Measurements from ENCODE around the gene SLCO3A1.

The SLCO3A1 gene

DNA sequence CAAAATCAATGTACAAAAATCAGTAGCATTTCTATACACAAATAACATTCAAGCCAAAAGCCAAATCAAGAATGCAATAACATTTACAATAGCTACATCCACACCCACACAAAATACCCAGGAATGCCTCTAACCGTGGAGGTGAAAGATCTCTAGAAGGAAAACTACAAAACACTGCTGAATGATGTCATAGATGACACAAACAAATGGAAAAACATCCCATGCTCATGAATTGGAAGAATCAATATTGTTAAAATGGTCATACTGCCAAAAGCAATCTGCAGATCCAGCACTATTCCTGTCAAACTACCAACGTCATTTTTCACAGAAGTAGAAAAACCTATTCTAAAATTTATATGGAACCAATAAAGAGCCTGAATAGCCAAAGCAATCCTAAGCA lies 143.7 kb downstream of the SLCO3A1 start:
- no peak overlapping the region for H3K4me3 ChIP-seq (ENCODE audit: low read depth, low read length)

DNA sequence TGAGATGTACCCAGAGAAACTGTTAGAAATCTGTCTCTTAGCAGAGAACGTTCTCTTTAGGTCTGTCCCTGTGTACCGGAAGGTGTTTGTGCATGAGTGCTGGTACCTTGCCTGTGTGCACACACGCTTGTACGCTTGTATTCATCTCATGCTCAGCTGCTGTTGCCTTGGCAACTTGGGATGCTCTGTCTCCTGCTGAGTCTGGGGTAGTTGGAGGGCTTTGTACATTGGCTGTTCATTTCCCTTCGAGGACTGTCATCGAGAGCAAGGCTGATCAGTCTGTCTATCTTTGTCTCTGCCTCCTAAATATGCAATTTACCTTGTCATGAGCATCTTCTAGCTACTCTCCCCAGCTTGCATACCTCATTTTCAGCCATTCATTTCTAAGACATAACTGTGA lies 147.2 kb downstream of the SLCO3A1 start:
- no peak overlapping the region for H3K4me3 ChIP-seq (ENCODE audit: low read depth, low read length)

DNA sequence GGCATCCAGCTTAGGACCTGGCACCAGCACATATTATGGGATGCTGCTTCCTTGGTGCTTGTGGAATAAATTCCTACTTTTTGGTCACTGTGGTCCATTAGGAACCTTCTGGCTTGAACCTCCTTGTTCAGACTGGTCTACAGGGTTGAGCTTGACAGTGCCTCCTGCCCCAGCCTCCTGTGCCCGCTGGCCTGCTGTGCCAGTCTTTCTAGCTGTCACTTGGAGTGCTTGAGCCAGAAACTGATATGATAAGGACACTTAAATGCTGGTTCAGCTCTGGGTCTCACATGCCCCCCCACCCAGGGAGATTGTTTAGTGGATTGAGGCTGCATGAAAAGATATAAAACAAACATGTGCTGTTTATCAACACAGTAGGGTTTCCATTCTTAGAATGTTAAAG lies 147.8 kb downstream of the SLCO3A1 start:
- no peak overlapping the region for H3K4me3 ChIP-seq (ENCODE audit: low read depth, low read length)

DNA sequence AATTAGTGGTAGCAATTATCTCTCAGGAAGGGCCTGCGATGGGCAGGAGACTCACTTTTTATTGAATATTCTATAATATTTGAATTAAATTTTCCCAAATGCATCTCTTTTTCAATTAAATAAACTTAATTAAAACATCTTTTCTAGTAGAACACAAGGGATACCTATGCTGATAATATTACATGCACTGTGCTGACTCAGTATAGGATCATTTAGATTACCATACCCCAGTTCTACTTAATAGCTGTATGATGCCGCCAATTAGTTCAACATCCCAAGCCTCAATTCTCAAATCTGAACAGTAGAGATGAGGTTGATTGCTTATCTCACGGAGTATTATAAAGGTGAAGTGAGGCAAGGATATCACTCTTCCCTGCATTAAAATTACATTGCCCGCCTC lies 149.2 kb downstream of the SLCO3A1 start:
- H3K4me3 ChIP-seq (ENCODE audit: low read depth, low read length): no peak overlapping the region

DNA sequence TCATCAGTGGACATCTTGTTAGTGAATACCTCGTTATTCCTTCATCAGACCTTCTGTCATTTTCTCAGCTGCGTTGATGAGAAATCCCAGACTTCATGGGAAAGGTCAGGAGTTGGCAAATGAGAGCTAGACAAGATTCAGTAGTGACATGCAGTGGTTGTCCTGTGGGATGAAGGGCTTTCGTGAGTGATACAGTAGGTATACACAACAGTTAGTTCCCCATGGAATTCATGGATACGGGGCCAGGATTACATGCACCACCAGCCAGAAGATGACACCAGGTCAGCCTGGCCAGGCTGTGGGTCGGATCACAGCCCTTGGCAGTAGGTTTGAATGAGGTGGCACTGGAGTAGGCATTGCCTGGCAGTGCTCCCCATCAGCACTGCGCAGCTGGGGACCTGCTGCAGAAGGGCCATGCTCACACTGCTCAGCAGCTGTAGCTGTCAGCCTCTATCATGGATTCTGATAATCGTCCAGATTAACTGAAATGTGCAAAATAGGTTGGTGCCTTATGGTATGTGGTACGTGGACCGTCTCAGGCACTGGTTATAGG lies 150.1 kb downstream of the SLCO3A1 start:
- H3K4me3 ChIP-seq (ENCODE audit: low read depth, low read length): no peak overlapping the region

DNA sequence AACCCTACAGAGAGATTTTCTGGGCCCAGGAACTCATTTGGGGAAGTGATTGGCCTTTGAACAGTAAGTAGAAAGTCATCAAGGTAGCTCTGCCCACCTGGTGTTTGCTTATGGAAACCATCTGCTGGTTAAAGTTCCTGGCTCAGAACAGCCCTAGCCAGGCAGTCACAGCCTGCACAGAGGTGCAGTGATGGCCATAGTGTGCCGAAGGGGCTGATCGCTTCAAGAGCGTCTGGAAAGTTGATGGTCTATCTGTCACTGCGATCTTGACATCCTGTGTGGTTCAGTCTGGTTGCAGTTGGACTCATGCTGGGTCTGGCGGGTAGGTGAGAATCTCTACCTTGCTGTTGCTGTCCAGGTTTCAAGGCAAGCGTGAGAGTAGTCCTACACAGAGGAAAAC lies 151.6 kb downstream of the SLCO3A1 start:
- no peak overlapping the region for H3K4me3 ChIP-seq (ENCODE audit: low read depth, low read length)

DNA sequence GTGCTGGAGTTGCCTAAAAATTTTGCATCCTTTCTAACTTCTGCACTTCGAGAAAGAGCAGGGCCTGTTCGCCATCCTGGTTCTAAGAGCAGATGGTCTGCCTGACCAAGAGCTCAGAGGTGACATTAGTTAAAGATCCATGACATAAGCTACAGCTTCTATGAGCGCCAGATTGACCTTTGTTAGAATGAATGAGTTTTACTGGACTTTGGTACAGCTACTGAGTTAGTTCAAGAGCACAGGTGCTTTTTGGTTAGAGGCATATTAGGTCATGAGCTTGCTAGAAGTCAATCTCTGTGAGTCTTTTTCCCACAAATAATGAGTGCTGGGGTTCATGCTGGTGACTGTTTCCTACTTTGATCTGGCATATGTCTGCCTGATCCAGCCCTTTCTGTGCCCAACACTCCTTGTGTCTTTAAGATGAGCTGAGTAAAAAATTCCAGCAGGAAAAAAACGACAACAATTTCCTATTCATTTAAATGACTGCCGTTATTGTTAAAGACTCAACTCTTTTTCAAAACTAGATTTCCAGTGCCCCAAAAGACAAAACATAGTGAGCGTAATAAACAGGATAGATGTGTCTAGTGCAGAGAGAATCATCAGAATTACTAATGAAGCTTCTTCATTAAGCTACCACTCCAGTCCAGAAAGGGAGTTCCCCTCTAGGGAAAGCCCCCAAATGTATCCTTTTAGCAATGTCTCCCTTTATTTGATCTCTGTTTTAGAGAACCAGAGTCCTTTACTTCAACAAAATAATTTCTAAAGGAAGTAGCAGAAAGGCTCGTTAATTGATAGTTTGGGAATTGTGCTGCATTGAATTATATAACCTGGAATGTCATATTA lies 152.9 kb downstream of the SLCO3A1 start:
- no peak overlapping the region for H3K4me3 ChIP-seq (ENCODE audit: low read depth, low read length)

DNA sequence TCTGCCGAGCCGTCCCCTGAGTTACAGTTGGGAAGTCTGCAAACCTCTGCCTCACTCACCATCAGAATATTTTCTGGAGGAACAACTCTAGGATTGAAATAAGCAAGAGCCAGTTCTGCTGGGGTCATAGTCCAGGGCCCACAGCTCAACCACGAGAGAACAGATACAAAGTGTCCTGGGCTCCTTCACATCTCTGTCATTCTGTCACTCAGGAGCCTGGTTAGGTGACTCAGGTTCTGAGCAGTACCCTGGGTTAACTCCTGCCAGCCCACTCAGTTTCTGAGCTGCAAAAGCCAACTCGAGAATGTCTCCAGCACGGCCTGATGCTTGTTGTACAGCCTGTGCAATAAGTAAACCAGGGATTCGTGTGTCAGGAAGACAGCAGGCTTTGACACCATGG lies 155.7 kb downstream of the SLCO3A1 start:
- H3K4me3 ChIP-seq (ENCODE audit: low read depth, low read length): no peak overlapping the region

DNA sequence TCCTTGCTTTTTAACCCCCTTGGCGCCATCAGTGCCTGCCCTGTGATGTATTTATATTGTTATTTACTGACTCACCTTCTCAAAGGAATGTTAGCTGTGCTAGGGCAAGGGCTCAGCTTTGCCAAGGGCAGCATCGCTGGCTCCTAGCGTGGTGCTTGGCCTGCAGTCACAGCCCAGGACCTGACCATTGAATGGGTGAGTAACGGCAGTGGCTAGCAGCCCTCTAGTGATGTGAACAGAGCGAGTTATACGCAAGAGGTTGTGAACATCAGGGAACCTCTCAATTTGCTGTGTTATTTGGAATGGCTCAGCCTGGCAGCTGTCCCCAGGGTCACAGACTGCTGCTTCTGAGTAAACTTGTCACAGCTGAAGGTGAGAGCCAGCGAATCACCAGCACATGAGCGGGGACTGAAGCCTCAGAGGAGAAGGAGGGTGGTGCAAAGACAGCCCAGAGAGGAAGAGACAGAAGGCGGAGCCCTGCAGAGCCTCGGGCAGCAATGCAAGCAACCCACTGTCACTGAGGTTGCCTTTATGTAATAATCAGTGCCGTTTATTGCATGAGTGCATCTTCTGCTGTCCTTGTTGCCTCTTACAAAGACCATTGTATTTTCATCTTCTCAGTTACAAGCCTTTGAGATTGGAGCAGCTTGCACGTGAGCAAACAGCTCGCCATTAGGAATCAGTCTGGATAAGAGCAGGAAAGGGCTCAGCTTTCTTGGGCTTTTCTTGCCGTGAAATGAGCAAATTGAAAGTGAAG lies 158.3 kb downstream of the SLCO3A1 start:
- no peak overlapping the region for H3K4me3 ChIP-seq (ENCODE audit: low read depth, low read length)

DNA sequence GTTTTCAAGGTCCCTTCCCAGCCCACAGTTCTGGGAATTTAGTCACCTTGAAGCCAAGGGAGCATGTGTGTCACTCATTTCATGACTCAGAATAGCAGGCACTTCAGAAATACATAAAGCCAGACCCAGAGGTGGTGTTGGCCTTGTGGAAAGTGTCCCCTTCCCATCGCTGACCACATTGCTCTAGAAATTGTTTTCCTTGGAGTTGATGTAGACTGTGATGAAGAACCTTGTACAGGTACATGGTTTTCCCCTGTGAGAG lies 158.8 kb downstream of the SLCO3A1 start:
- H3K4me3 ChIP-seq (ENCODE audit: low read depth, low read length): no peak overlapping the region

DNA sequence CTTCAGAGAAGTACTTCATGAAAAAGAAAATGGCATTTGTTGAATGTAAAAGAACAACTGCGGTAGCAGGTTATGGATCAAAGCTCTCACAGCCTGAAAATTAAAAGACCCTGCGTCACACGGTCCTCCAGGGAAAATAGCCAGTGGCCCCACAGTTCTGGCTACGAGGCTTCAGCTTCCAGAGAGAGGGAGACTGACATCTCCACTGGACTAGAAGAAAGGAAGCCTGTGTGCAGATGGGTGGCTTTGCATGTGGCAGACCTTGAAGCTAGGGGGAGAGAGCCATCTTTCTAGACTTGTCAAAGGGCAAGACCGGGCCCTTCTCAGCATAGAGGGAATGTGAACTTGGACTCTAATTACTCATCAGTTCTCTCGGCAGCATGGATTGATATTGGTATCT lies 159.4 kb downstream of the SLCO3A1 start:
- H3K4me3 ChIP-seq (ENCODE audit: low read depth, low read length): no peak overlapping the region

DNA sequence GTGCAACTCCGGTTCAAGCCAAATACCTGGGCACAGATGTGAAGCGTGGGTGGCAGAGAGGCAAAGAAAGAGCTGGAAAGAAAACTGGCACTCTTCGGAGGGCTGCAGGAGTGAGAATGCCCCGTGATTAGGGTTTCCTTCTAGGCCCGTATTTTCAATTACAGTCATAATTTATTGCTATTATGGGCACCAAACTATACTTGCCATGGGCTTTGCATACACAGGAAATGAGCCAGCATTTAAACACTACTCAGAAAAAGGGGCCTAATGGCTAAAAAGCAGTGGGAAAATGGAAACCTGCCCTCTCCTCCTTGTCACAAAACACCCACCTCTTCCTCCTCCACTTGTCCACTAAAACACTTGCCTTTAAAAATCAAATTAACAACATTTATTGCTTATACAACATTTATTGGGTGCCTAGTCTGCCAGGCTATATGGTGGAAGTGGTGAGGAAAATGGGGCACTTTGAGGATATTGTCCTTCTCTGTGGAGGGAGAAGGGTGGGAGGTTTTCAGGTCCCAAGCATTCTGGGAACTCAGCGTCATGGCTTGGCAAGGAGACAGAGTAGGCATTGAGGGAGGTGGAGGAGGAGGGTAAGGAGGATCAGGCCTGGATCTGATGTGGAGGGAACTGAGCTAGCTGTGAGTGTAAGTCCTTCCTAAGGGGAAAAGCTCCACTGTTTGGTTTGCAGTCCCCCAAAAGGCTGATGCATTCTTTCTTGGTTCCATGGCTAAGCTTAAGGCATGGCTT lies 160.9 kb downstream of the SLCO3A1 start:
- no peak overlapping the region for H3K4me3 ChIP-seq (ENCODE audit: low read depth, low read length)

DNA sequence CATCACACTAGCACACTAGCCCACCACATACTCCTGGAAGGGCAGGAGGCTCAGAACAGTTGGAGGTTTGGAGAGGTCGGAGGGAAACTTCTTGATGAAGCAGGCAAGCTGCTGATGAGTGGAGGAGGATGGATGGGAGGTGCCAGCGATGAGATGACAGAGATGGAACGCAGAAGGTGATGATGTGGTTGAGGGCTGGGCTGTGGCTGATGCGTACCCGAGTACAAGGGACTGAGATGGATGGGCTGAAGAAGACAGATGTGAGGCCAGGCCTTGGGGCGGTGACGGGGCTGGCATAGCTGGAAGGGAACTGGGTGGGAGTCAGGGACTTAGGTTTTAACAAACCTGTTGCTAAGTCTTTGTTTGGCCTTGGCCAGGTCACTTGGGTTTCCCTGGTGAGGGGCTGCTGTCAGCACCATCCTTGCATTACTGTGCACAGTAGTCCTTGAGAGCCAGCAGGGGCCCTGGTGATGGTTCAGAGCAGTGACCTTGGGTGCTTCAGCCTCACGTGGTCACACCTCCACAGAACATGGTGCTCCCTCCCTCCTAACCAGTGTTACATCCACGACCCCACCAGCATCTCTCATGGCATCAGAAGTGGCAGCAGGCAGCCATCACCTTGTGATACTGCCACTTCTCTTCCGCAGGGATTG lies 164.5 kb downstream of the SLCO3A1 start:
- H3K4me3 ChIP-seq (ENCODE audit: low read depth, low read length): no peak overlapping the region

DNA sequence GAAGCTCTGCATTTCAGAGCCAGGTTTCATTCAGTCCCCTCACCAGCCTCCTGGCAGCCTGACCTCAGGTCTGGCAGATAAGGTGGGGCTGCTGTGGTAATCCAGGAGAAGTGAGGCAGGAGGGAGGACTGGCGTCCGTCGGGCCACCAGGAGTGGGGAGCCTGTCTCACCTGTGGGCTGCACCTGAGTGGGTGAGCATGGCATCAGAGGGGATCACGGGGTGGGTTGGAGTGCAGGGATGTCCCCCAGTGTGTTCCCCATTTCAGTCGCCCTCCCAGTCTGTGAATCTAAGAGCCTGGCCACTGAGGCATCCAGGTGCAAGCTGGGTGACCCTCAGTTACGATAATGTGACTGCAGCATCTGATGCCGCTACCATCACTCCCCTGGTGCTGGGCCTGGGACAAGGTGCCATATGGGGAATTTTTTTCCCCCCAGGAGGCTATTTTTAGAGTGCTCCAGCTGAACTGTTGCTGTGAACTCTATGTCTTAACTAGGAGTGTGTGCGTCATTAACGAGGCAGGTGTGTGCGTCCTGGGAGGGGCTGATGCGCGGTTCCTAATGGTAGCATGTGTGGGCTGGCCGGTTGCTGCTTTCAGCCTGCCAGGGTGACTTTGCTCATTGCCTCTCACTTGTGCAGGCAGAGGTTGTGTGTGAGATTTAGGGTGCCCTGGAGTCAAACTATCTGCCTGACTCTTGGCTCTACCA lies 165.2 kb downstream of the SLCO3A1 start:
- no peak overlapping the region for H3K4me3 ChIP-seq (ENCODE audit: low read depth, low read length)

DNA sequence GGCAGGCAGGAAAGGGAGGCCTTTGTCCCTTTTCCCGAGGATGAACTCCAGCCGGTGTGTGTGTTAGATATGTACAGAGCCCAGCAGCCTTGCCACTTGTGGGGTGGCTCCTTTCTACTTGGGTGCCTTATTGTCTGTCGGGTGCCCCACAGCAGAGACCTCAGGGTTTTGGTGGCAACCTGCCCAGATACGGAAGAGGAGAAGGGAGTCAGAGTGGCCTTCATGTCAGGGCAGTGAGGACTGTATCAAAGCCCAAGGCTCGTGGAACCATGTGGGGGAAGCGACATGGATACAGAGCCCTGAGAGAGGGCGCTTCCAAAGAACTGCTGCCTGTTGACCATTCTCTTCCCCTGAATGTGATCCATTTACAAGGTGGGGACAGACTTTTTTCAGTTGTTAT lies 166.2 kb downstream of the SLCO3A1 start:
- H3K4me3 ChIP-seq (ENCODE audit: low read depth, low read length): no peak overlapping the region

DNA sequence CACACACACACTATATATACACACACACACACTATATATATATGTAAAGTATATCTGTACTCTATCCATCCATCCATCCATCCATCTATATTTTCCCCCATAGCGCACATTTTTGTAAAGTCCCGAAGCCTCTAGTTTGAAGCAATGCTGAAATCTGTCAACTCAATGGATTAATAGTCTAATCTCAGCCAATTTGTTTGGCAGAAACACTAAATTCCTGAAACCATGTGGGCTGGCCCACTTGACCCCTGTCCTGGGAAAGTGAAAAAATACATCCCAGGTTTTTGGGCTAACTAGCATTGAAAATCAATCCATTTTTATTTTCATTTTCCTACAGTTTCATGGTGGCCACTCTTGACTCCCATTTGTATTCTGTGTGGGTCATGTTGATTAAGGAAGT lies 166.7 kb downstream of the SLCO3A1 start:
- no peak overlapping the region for H3K4me3 ChIP-seq (ENCODE audit: low read depth, low read length)

DNA sequence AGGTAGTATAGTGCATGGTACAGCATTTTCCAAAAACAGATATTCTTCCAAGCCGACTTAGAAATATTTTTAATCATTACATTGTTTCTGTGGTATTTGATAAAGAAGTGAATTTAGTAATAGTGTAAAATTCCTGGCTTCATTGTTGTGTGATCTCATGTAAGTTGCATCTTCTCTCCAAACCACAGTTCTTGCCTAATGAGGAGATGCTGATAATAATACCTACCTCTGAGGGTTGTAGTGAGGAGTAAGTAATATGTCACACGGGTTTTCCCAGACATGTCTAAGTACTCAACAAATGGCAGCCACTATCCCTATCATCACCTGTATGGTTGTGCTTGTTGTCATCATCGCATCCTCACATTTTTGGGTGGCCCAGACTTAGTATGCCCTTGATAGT lies 167.3 kb downstream of the SLCO3A1 start:
- H3K4me3 ChIP-seq (ENCODE audit: low read depth, low read length): no peak overlapping the region

DNA sequence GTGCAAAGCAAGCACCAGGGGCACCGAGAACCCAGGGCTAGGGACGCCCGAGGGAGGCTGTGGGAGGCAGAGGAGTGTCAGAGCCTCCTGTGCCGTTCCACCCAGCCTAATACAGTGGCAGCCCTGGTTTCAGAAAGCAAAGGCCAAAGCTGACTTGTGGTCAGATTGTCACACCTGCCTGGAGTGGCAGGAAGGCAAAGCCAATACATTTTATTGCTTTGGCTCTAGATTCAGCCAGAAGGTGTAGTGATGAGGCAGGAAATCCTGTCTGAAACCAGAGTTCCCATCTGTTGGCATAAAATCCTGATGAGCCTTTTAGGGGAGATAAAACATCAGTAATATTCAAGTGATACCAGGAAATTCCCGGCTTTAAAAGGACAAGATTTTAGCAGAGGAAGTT lies 168.3 kb downstream of the SLCO3A1 start:
- no peak overlapping the region for H3K4me3 ChIP-seq (ENCODE audit: low read depth, low read length)

DNA sequence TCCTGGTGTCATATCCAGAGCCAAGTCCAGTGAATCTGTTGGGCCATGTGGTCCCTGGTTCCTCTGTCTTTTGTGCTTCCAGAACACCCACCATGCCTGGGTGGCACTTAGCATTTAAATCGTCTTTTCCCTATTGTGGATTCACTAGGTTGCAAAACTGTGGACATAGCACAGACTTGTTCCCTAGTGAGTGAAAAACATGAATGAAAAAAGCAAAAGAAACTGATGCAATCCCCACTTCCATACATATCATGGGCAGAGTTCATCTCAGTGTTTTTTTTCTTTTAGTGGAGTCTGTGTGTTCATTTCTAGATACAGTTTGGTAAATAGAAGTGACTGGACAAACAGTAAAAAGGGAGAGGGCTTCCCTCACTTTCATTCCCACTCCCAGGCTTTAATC lies 170.5 kb downstream of the SLCO3A1 start:
- no peak overlapping the region for H3K4me3 ChIP-seq (ENCODE audit: low read depth, low read length)

DNA sequence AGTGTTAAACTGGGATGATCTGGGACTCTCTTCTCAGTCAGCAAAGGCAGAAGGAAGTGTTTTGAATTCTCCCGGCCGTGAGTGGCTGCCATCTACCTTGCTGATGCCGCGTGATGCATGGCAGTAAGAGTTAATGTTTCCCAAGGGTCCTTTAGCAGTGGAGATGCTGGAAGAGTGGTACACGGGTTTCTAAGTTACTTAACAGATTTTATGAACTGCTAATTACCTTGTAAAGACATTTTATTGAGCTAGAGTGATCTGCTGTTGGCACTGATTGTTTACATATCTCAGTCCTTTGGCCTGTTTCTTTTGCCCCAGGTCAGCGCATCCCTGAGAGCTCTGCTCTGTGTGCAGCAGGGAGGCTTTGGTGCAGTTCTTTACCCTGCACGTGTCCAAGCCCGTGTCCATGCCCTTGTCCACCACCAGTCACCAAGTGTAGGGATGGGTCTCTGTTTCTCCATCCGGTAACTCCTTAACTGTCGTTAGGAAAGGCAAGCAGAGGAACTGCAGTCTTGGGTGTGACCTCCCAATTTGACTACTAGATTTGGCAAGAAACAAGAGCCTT lies 172.3 kb downstream of the SLCO3A1 start:
- H3K4me3 ChIP-seq (ENCODE audit: low read depth, low read length): no peak overlapping the region
